Neural progenitor cell (in vitro differentiated cells): Measurements from ENCODE around the gene EOLA1.

ENCODE experiments used
- CTCF ChIP-seq: fragments of 200-600 bp; sonication (generic); IDR thresholded peaks from 2 replicates; pipeline ENCODE4 v1.5.1; 2017; ENCODE audit warnings: antibody characterized with exemption, mild to moderate bottlenecking
- EZH2 ChIP-seq: fragments of 200-600 bp; sonication (generic); IDR thresholded peaks from 2 replicates; pipeline ENCODE4 v1.6.1; 2017; ENCODE audit warnings: antibody characterized with exemption, mild to moderate bottlenecking, moderate library complexity
- EZH2phosphoT487 ChIP-seq: fragments of 200-600 bp; sonication (generic); IDR thresholded peaks from 2 replicates; pipeline ENCODE4 v1.6.1; 2017; ENCODE audit warnings: antibody characterized with exemption

- TF ChIP-seq CTCF (no peak), EZH2 (no peak), EZH2phosphoT487 (no peak)
Measured at GRCh38 chrX:149497054-149497453, 43.8 kb upstream of the EOLA1 start.
